NCI-H2107 (cell line): ENCODE data around the gene BMPR1A.

Experiments
- DNase-seq: peaks from one replicate; lab custom pipeline; 2025; lab: John Stamatoyannopoulos, UW

Gene BMPR1A

GRCh38 chr10:86803156-86803555 lies 46.7 kb downstream of the BMPR1A start:
- no peak for DNase-seq

- no peak for DNase-seq
These were observed 48.4 kb downstream of the BMPR1A start for GRCh38 chr10:86804805-86805204.

- DNase-seq, result no peak
These were observed 56.7 kb downstream of the BMPR1A start for GRCh38 chr10:86813101-86813500.

GRCh38 chr10:86813982-86814381 lies 57.6 kb downstream of the BMPR1A start:
- DNase-seq, result no peak

DNA sequence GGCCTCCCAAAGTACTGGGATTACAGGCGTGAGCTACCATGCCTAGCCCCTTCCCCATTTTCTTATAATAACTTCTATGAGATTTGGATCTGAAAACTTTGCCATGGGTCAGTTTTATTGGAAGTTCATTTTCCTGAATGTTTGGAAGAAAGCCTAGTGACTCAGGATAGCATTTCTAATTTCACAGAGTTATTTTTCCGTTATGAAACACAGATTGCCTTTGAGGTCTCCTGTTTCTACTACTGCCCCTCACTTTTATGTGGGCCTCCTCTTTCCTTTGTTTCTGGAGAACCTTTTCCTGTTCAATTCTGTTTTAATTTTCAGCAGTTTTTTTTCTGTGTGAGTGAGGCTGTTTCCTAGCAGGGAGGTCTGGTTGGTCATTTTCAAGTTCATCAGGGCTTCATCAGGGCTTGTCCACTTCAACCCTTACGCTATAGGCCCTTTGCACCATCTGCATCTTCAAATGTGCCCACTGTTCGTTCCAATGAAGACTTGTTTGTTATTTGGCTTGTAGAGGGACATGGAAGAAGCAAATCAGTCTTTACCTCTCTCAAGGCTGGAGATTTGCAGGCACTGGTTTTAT lies 58.7 kb downstream of the BMPR1A start:
- DNase-seq, result no peak

DNA sequence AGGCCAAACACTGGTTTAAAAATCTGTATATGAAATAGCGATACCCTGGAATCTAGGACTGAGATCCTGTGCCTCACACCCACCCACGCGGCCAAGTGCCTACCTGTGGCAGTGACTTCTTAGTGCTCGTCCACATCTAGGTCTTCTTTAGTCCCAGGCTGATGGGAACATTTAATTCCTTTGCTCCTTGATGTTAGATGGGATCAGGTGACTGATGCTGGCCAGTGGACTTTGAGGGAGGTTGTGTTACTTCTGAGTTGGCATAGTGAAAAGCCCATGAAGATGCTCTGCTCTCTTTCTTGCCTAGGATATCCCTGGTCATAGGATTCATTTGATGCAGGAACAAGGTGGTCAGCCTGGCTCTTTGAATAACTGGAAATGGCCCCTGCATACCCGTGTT lies 59.2 kb downstream of the BMPR1A start:
- no peak for DNase-seq

GRCh38 chr10:86817246-86817645 lies 60.8 kb downstream of the BMPR1A start:
- no peak for DNase-seq

DNA sequence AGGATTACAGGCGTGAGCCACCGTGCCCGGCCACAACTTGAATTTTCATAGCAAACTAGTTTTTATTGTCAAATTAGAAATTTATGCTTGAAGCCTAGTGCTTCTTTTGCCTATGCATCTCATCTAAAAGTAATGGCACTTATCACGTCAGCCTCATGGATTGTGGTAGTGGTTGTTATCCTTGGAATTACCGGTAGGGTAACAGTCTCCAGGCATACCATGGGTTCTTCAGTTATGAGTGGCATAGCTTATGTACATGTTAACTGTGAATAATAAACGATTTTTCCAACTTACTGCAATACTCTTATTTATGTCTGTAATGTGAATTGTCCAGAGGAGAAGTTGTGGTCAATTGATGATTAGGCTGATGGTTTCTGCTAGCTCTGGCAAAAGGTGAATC lies 63.1 kb downstream of the BMPR1A start:
- no peak for DNase-seq

DNA sequence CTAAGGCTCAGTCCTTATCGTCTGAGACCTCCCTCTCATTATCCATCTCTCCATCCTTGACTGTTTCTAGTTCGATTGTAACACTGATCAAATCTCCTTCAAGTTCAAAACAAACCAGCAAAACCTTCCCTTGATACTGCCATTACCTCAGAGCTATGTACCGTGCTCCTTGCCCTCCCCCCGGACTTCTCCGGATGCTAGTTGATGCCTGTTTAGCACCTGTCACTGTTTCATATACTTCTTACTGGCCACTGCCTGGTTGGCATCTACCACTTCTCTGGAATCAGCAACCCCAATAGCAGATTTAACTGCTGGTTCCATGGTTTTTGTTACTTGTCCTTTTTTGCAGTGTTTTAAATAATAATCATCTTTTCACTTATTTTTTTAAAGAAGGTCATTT lies 64.1 kb downstream of the BMPR1A start:
- DNase-seq, result no peak

DNA sequence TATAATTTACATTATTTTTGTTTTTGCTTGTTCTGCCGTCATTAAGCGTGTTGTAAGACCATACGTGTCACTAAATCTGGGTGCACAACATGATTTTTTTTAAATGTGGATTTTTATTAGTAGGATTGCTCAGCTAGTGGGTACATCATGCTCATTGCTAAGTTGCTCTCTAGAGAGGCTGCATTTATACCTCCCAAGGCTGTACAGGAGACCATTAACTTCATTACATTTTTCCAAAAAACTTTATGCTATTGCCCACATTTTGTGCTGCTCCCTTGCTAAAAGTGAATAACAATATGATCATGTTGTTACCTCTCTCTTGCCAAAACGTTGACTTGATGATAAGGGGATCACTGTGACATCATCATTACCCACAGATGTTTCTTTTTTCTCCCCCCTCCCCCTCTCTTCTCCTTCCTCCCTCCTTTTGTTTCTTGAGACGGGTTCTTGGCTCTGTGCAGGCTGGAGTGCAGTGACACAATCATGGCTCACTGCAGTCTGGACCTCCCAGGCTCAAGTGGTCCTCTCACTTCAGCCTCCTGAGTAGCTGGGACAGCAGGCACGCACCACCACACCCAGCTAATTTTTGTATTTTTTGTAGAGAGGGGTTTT lies 65.1 kb downstream of the BMPR1A start:
- no peak for DNase-seq

- no peak for DNase-seq
These were observed 67.1 kb downstream of the BMPR1A start for GRCh38 chr10:86823565-86823964.

GRCh38 chr10:86824151-86824550 lies 67.7 kb downstream of the BMPR1A start:
- no peak for DNase-seq

GRCh38 chr10:86825366-86825765 lies 68.9 kb downstream of the BMPR1A start:
- DNase-seq, result no peak

- no peak for DNase-seq
These were observed 71.2 kb downstream of the BMPR1A start for GRCh38 chr10:86827639-86828038.

DNA sequence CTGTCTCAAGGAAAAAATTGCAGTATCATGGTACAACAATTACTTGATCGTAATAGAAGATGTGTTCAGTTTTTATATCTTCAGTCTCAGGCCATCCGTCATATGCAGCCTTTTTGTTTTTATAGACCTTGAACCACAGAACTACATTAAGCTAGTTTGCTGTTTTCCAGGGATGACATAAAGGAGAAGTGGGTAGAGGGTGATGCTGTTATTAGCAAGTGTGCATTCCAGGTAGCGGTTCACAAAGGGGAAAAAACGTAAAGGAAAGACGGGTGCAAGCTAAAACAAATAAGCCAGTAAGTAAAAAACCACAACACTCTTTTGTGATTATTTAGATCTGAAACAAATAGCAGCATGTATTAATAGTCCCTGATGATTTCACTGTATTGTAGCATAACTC lies 71.7 kb downstream of the BMPR1A start:
- DNase-seq, result no peak

GRCh38 chr10:86829472-86829871 lies 73.1 kb downstream of the BMPR1A start:
- DNase-seq, result no peak

DNA sequence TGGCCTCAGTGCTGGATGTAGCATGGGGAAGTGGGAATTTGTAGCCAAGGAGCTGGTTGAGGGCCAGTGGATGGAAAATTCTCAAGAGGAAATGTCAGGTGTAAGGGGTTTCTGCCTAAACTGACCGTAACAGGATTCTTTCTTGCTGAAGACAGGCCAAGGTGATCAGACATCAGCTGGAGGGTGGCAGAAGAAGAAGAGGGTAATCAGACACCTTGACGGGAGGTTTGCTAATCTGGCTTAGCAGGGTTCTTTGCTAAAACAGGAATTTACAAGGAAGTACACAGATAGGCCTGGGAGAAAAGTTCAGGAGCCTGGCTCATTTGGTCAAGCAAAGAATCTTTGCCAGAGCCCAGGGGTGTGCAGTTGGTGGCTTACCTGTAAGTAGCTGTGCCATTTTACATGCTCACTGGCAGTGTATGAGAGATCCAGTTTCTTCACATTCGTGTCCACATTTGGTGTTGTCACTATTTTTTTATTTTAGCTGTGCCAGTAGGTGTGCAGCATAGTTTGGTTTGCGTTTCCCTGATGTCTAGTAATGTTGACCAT lies 73.7 kb downstream of the BMPR1A start:
- DNase-seq, result no peak

- DNase-seq, result no peak
These were observed 77.5 kb downstream of the BMPR1A start for GRCh38 chr10:86833969-86834368.

DNA sequence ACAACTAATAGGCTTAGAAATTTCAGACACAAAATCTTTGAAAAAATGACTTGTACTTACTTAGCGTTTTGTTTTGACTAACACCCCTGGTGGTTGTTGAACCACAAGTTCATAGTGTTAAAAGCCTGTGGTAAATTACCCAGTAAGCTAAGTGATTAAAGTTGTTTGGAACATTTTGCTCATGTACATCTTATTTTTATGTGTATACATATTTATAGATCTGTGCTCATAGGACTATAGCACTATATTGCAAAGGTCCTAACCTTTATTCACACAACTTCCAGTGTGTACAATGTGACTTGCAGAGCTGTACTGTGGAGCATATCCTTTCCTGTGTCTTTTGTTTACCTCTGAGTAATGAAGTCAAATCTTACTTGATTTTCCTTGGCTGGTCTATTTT lies 79.6 kb downstream of the BMPR1A start:
- no peak for DNase-seq

- DNase-seq, result no peak
These were observed 81.2 kb downstream of the BMPR1A start for GRCh38 chr10:86837663-86838062.

GRCh38 chr10:86840498-86840897 lies 84.1 kb downstream of the BMPR1A start:
- DNase-seq, result no peak

DNA sequence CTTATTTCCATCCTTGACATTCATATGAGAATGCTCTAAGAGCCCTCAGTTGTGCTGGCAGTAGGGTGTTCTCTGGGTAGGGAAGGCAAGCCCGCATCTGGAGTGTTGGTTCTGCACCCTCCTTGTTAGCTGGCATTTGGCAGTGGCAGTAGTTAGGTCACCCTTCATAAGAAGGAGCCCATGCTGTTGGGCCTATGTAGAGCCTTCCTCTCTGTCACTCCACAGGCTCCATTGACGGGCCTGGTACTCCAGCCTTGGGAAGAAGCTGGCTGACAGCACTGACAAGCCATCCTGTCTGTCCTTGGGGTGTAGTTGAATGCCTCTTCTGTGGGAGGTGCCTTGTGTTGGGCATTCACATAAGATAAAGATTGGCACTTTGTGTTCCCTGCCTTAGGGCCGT lies 89.7 kb downstream of the BMPR1A start:
- no peak for DNase-seq

DNA sequence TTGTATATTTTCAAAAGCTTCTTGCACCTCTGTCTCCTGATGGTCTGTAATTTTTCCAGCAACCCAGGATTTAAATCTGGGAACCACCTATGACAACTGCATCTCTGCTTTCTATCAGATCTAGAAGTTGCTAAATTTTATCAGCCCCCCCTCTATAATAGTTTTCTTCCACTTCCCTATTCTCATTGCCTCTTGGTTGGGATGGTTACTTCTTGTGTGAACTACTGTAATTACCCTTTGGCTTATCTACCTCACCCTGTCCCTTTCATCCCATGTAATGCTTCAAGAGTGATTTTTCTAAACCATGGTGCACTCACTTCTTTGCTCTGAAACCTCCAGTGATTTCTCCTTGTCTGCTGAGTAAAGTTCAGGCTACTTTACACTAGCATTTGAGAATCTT lies 92.3 kb downstream of the BMPR1A start:
- DNase-seq, result no peak
